Right ventricle myocardium inferior (tissue), 1 donor: ENCODE measurements around the gene PLPP1. TPM values are rescaled to one million over a fixed set of nuclear protein-coding genes. Genes with fewer than 3 reads are reported as not detected.

Experiments
- ATAC-seq: fragments of 200-7000 bp; cut with Tn5 transposase; one replicate; pipeline ENCODE4 v1.9.1; 2020; ENCODE audit warnings: mild to moderate bottlenecking, moderate library complexity
- DNase-seq: peaks from one replicate; pipeline ENCODE4 v3.0.0; 2021; ENCODE audit errors: missing footprints
- intact Hi-C: fragments of 100-400 bp; cut with DNase I; formaldehyde crosslinking; loops from one replicate; pipeline ENCODE4 v1.11.0; 2022
- microRNA-seq: library from miRNA; unstranded; fragments of <30 nt; microRNA quantifications from one replicate; pipeline ENCODE4 v1.2.0, GENCODE V29; 2020
- total RNA-seq: library from RNA; stranded (reverse); fragmentation: NEBNext Ultra II Directional; extraction: Animal tissue kit (Norgen Biotek cat#: 25700); gene quantifications from one replicate; pipeline ENCODE4 v1.2.1, GENCODE V29; 2021
- donor health status: DM: no; HTN: yes; CAD: no; lungs with severe emphysema.

Gene PLPP1
- total RNA-seq, 1 donor from 2014 or later: 74.1 TPM

- DNase-seq: no peak
- intact Hi-C loops: no loop called here
- ATAC-seq: no peak
Measured at GRCh38 chr5:55386356-55386755, 148.4 kb downstream of the PLPP1 start.

GRCh38 chr5:55385846-55386245 is 148.9 kb downstream of the PLPP1 start:
- no peak for ATAC-seq
- intact Hi-C loops: no loop called here
- DNase-seq: no peak

GRCh38 chr5:55385227-55385626 is 149.5 kb downstream of the PLPP1 start:
- intact Hi-C loops: no loop called here
- no peak for DNase-seq
- no peak for ATAC-seq

- no peak for ATAC-seq
- intact Hi-C loops: no loop called here
- DNase-seq: no peak
Measured at GRCh38 chr5:55384072-55384471, 150.7 kb downstream of the PLPP1 start.

GRCh38 chr5:55383254-55383653 is 151.5 kb downstream of the PLPP1 start:
- intact Hi-C loops: no loop called here
- DNase-seq (no peak), ATAC-seq (no peak)

GRCh38 chr5:55377810-55378209 is 157.0 kb downstream of the PLPP1 start:
- no peak for ATAC-seq
- intact Hi-C loops: no loop called here
- DNase-seq: no peak

Small RNA genes lying within 50 kb of the gene (microRNA-seq; reads per million reads assigned to microRNA genes)
- gene MIR5687: 2.5 reads per million

Other genes with a start within 250 kb of the PLPP1 start
- gene DHX29, start 227.3 kb downstream of the PLPP1 start, total RNA-seq: 19.8 TPM
- 61.4 TPM for gene MTREX, start 227.0 kb downstream of the PLPP1 start, total RNA-seq
- gene SLC38A9, start 177.4 kb upstream of the PLPP1 start, total RNA-seq: 7.9 TPM
- not detected for gene DDX4, start 203.1 kb upstream of the PLPP1 start, total RNA-seq